Tibial artery (tissue), 4 donors: ENCODE data around the gene SDK2.

Experiments used
- DNase-seq, 2 donors: peaks; one replicate each; pipeline ENCODE4 v3.0.0-alpha.2; 2019
- H3K27ac ChIP-seq, 2 donors: fragments of 200-600 bp; sonication (generic) in 1 of 2; 1 replicate in 1 of 2; 2 replicates in 1 of 2; pipeline ENCODE4 v1.5.1; 2018 to 2019; ENCODE audit warnings: mild to moderate bottlenecking in 1 of 2
- H3K27me3 ChIP-seq, 2 donors: fragments of 200-600 bp; sonication (generic) in 1 of 2; one replicate each; pipeline versions ENCODE4 v1.5.1 to v1.6.0; 2016 to 2019
- H3K36me3 ChIP-seq, 3 donors: fragments of 200-600 bp; sonication (generic) in 2 of 3; one replicate each; pipeline ENCODE4 v1.5.1; 2016 to 2019; ENCODE audit warnings: mild to moderate bottlenecking in 2 of 3
- H3K4me1 ChIP-seq, 4 donors: fragments of 200-600 bp; sonication (generic) in 2 of 4; 1 replicate in 3 of 4; 2 replicates in 1 of 4; pipeline ENCODE4 v1.5.1; 2016 to 2019
- H3K4me3 ChIP-seq, 2 donors: fragments of 200-600 bp; sonication (generic) in 1 of 2; 1 replicate in 1 of 2; 2 replicates in 1 of 2; pipeline ENCODE4 v1.5.1; 2018 to 2019; ENCODE audit warnings: mild to moderate bottlenecking in 2 of 2
- H3K9me3 ChIP-seq, 3 donors: fragments of 200-600 bp; sonication (generic) in 1 of 3; one replicate each; pipeline ENCODE4 v1.5.1; 2016 to 2019
- intact Hi-C: fragments of 100-400 bp; cut with DNase I; formaldehyde crosslinking; loops from one replicate; pipeline ENCODE4 v1.15.0; 2023; ENCODE audit warnings: low total_unique reads
- TF ChIP-seq, protein P1 (sequence below), 2 experiments: fragments of 200-600 bp in 1 of 2; fragments of 450-650 bp in 1 of 2; IDR thresholded peaks; one replicate each; pipeline ENCODE4 v1.5.1; 2017 to 2019; ENCODE audit warnings: antibody characterized with exemption in 2 of 2, mild to moderate bottlenecking in 1 of 2, moderate library complexity in 1 of 2

Gene SDK2

DNA sequence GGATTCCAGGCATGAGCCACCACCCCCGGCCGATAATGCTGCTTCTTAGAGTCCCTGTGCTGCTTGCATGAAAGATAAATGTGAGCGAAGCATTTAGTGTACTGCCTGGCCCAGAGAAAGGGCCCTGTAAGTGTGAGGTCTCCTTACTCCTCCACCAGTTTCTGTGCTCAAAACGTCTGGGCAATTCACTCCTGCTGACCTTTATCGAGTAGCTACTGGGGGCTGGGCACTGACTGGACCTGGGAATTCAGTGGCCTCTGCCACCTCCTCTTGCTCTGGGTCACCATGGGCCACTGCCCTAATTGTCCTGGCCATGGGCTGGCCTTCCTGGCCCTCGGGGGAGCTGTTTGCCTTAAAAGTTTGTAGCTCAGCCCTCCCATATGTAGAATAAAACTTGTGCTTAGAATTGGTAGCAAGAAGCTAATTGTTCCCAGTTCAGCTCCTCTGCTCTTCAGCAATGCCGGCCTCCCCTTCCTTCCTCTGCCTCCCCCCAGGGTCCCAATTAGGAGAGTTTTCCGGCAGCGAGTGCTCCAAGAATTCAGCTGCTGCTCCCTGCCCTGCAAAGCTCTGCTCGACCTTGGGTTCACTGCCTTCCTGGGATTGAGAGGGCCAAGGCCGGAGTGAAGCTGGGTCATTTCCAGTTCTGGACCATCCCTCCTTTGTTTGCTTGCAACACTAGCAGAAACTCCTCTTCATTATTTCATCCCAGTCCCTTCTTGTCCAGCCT, 233.5 kb downstream of the SDK2 start:
- Histone ChIP-seq H3K9me3 (no peaks in the 10 kb centered on the region), H3K27ac (no peak overlapping the region), H3K4me1 (no peaks in the 10 kb centered on the region), H3K36me3 (no peaks in the 10 kb centered on the region), H3K27me3 (no peaks in the 10 kb centered on the region), H3K4me3 (no peak overlapping the region)
- DNase-seq = no peak
- TF ChIP-seq, protein P1, sequence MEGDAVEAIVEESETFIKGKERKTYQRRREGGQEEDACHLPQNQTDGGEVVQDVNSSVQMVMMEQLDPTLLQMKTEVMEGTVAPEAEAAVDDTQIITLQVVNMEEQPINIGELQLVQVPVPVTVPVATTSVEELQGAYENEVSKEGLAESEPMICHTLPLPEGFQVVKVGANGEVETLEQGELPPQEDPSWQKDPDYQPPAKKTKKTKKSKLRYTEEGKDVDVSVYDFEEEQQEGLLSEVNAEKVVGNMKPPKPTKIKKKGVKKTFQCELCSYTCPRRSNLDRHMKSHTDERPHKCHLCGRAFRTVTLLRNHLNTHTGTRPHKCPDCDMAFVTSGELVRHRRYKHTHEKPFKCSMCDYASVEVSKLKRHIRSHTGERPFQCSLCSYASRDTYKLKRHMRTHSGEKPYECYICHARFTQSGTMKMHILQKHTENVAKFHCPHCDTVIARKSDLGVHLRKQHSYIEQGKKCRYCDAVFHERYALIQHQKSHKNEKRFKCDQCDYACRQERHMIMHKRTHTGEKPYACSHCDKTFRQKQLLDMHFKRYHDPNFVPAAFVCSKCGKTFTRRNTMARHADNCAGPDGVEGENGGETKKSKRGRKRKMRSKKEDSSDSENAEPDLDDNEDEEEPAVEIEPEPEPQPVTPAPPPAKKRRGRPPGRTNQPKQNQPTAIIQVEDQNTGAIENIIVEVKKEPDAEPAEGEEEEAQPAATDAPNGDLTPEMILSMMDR (IDR thresholded peaks at IDR 0.05) = no peak
- intact Hi-C loops = no loop called here

DNA sequence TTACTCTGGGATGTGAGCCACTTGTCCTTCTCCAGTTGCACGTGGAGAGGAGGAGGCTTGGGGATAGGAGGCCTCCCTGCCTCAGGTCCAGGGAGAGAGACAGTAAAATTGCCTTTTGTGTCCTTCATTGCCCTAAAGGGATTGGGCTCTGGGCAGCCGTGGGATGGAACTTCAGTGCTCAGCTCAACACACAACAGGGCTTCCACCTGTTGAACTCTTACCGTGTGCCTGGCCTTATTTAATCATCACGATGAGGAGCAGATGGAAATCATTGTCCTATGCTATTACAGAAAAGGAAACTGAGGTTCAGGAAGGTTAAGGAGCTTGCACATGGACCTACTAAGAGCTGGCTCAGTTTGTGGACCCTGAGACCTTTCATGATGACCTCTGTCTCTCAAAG, 240.0 kb downstream of the SDK2 start:
- Histone ChIP-seq H3K27ac (no peak overlapping the region), H3K36me3 (peaks cover 0 to 4% (median 0%) of the 10 kb centered on the region in 3 donors), H3K9me3 (no peaks in the 10 kb centered on the region), H3K4me1 (no peaks in the 10 kb centered on the region), H3K27me3 (no peaks in the 10 kb centered on the region), H3K4me3 (no peak overlapping the region)
- intact Hi-C loops = no loop called here
- no peak for DNase-seq
- TF ChIP-seq, protein P1 (IDR thresholded peaks at IDR 0.05) = no peak

- no peak overlapping the region for H3K4me3 ChIP-seq
- no peak for DNase-seq
These were observed 241.8 kb downstream of the SDK2 start for GRCh38 chr17:73402466-73402865.

DNA sequence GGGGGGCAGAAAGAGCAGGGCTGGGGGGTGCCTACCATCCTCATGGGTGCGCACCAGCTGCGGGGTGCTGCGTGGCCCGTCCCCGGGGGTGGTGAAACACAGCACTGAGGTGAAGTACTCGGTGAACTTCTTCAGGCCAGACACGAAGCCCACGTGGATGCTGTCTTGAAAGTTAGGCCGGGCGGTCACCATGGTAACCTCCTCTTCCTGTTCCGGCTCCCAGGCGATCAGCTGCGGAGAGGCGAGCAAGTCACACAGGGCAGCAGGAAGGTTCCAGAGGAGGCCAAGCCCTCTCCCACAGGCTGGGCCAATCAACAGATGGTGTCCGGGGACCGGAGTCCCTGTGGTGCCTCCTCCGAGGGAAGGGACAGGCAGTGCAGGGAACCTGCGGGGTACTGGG, 242.3 kb downstream of the SDK2 start:
- Histone ChIP-seq H3K27me3 (no peaks in the 10 kb centered on the region), H3K27ac (no peak overlapping the region), H3K9me3 (no peaks in the 10 kb centered on the region), H3K36me3 (peaks cover 0 to 4% (median 0%) of the 10 kb centered on the region in 3 donors), H3K4me3 (no peak overlapping the region), H3K4me1 (no peaks in the 10 kb centered on the region)
- intact Hi-C loops = no loop called here
- TF ChIP-seq, protein P1 (IDR thresholded peaks at IDR 0.05) = no peak
- DNase-seq = no peak

More at GRCh38 chr17:73402466-73402865, 241.8 kb downstream of the SDK2 start:
- intact Hi-C loops = no loop called here
- H3K27me3 ChIP-seq = no peaks in the 10 kb centered on the region
- no peaks in the 10 kb centered on the region for H3K9me3 ChIP-seq
- TF ChIP-seq, protein P1 (IDR thresholded peaks at IDR 0.05) = no peak
- H3K4me1 ChIP-seq = no peaks in the 10 kb centered on the region
- H3K27ac ChIP-seq = no peak overlapping the region
- peaks cover 0 to 4% (median 0%) of the 10 kb centered on the region in 3 donors for H3K36me3 ChIP-seq

GRCh38 chr17:73400915-73401545, 243.2 kb downstream of the SDK2 start:
- Histone ChIP-seq H3K27ac (no peak overlapping the region), H3K36me3 (peaks cover 0 to 4% (median 0%) of the 10 kb centered on the region in 3 donors), H3K9me3 (no peaks in the 10 kb centered on the region), H3K4me3 (no peak overlapping the region), H3K4me1 (no peaks in the 10 kb centered on the region), H3K27me3 (no peaks in the 10 kb centered on the region)
- no peak for DNase-seq
- intact Hi-C loops = no loop called here
- TF ChIP-seq, protein P1 (IDR thresholded peaks at IDR 0.05) = no peak
